ENCODE data around the gene DOCK1. TPM values are rescaled to one million over a fixed set of nuclear protein-coding genes. Genes with fewer than 3 reads are reported as not detected.

DOCK1 gene
- total RNA-seq, 4 donors from 2014 or later = 4.3 to 6.0 (median 4.8) TPM

DNA sequence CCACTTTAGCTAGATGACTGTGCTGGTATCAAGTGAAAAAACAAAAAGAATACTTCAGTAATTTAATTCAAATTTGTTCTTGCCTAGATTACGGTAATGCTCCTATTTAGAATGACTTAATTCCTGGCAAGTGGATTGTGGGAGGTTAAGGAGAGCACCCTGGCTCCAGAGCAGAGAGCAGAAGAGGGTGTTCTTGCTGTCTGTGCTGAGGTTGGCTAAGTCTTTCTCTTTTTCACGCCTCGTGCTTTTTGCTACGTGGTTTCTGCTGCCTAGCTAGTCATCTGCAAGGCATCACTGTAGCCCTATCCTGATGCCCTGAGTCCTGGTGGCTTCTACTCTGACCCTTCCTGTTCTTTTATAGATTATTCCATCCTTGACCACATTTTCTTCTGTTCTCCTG lies 189.8 kb downstream of the DOCK1 start:
- H3K4me3 ChIP-seq = no peak overlapping the region
- no peak for DNase-seq
- in situ Hi-C loops (cut with MboI; ENCODE audit: low sequenced_read_pairs in 4 of 4) = no loop called here
- H3K9me3 ChIP-seq = no peaks in the 10 kb centered on the region
- no peaks in the 10 kb centered on the region for H3K4me1 ChIP-seq
- H3K27me3 ChIP-seq = no peaks in the 10 kb centered on the region
- no peaks in the 10 kb centered on the region for H3K36me3 ChIP-seq
- H3K27ac ChIP-seq = no peak overlapping the region
- no peak for ATAC-seq
- intact Hi-C loops (cut with DNase I; ENCODE audit: low total_unique reads) = no loop called here
- TF ChIP-seq CTCF (IDR thresholded peaks at IDR 0.05 in 4 of 5, conservative IDR thresholded peaks at IDR 0.05 in 1 of 5) = no peak

GRCh38 chr10:127100983-127101615 lies 195.9 kb downstream of the DOCK1 start:
- H3K9me3 ChIP-seq = no peaks in the 10 kb centered on the region

DNA sequence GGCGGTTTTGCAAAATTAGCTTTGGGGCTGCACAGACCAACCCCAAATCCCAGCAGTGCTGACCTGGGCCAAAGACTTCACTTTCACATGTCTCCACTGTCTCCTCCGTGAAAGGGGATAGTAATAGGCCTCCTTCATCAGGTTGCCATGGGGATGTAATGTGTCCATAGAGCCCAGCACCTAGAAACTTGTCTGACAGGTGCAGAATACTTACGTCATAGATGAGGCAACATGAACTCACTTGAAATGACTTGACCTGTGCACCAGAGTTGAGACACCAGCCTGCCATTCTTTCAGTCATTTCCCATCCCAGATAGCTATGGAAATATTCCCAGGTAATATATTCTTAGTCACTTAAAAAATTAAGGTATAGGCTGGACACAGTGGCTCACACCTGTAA lies 196.9 kb downstream of the DOCK1 start:
- Histone ChIP-seq H3K9me3 (no peaks in the 10 kb centered on the region), H3K4me3 (no peak overlapping the region), H3K36me3 (no peaks in the 10 kb centered on the region), H3K4me1 (no peaks in the 10 kb centered on the region), H3K27ac (no peak overlapping the region), H3K27me3 (no peaks in the 10 kb centered on the region)
- intact Hi-C loops (cut with DNase I; ENCODE audit: low total_unique reads) = no loop called here
- ATAC-seq (no peak), DNase-seq (no peak)
- TF ChIP-seq POLR2A (IDR thresholded peaks at IDR 0.05) (no peak), CTCF (IDR thresholded peaks at IDR 0.05 in 4 of 5, conservative IDR thresholded peaks at IDR 0.05 in 1 of 5) (no peak)
- in situ Hi-C loops (cut with MboI; ENCODE audit: low sequenced_read_pairs in 4 of 4) = no loop called here

More at GRCh38 chr10:127100983-127101615, 195.9 kb downstream of the DOCK1 start:
- ATAC-seq (no peak), DNase-seq (no peak)
- Histone ChIP-seq H3K27me3 (no peaks in the 10 kb centered on the region), H3K4me1 (no peaks in the 10 kb centered on the region), H3K27ac (no peak overlapping the region), H3K4me3 (no peak overlapping the region), H3K36me3 (no peaks in the 10 kb centered on the region)
- no peak for TF ChIP-seq POLR2A (IDR thresholded peaks at IDR 0.05)
- in situ Hi-C loops (cut with MboI; ENCODE audit: low sequenced_read_pairs in 4 of 4) = no loop called here
- intact Hi-C loops (cut with DNase I; ENCODE audit: low total_unique reads) = no loop called here

GRCh38 chr10:127115100-127115499 lies 209.9 kb downstream of the DOCK1 start:
- no peak overlapping the region for H3K4me3 ChIP-seq
- H3K27ac ChIP-seq = no peak overlapping the region
- H3K9me3 ChIP-seq = no peaks in the 10 kb centered on the region
- DNase-seq (no peak), ATAC-seq (no peak)
- no peaks in the 10 kb centered on the region for H3K4me1 ChIP-seq
- no peaks in the 10 kb centered on the region for H3K36me3 ChIP-seq
- no peaks in the 10 kb centered on the region for H3K27me3 ChIP-seq
- TF ChIP-seq POLR2A (IDR thresholded peaks at IDR 0.05) (no peak), CTCF (IDR thresholded peaks at IDR 0.05 in 4 of 5, conservative IDR thresholded peaks at IDR 0.05 in 1 of 5) (no peak)
- in situ Hi-C loops (cut with MboI; ENCODE audit: low sequenced_read_pairs in 4 of 4) (no loop called here), intact Hi-C loops (cut with DNase I; ENCODE audit: low total_unique reads) (no loop called here)

- no peaks in the 10 kb centered on the region for H3K9me3 ChIP-seq
- ATAC-seq = no peak
- in situ Hi-C loops (cut with MboI; ENCODE audit: low sequenced_read_pairs in 4 of 4) (no loop called here), intact Hi-C loops (cut with DNase I; ENCODE audit: low total_unique reads) (no loop called here)
- H3K4me1 ChIP-seq = no peaks in the 10 kb centered on the region
- no peaks in the 10 kb centered on the region for H3K36me3 ChIP-seq
- H3K27me3 ChIP-seq = no peaks in the 10 kb centered on the region
- TF ChIP-seq POLR2A (IDR thresholded peaks at IDR 0.05) (no peak), CTCF (IDR thresholded peaks at IDR 0.05 in 4 of 5, conservative IDR thresholded peaks at IDR 0.05 in 1 of 5) (no peak)
- no peak for DNase-seq
- H3K27ac ChIP-seq = no peak overlapping the region
- no peak overlapping the region for H3K4me3 ChIP-seq
Observed at GRCh38 chr10:127117125-127117524, 211.9 kb downstream of the DOCK1 start.

Data from gastrocnemius medialis (tissue), 4 donors.